Trophoblast cell (in vitro differentiated cells and primary cell): ENCODE measurements around the gene MAOB.

Experiments used
- DNase-seq, 2 donors: peaks; one replicate each; pipeline ENCODE4 v3.0.0-alpha.2; 2016
- H2AFZ ChIP-seq: 2 replicates; pipeline ENCODE4 v1.6.1; 2013; ENCODE audit warnings: low read length, moderate library complexity, mild to moderate bottlenecking; ENCODE audit not compliant: insufficient read depth, poor library complexity
- H2AK5ac ChIP-seq: 2 replicates; pipeline ENCODE4 v1.6.1; 2013; ENCODE audit warnings: mild to moderate bottlenecking, low read length
- H2BK120ac ChIP-seq: 2 replicates; pipeline ENCODE4 v1.6.1; 2013; ENCODE audit warnings: low read length, mild to moderate bottlenecking, moderate library complexity; ENCODE audit not compliant: insufficient read depth, poor library complexity
- H2BK12ac ChIP-seq: 2 replicates; pipeline ENCODE4 v1.6.1; 2013; ENCODE audit warnings: mild to moderate bottlenecking, low read length, moderate library complexity
- H2BK5ac ChIP-seq: 2 replicates; pipeline ENCODE4 v1.6.1; 2013; ENCODE audit warnings: low read length, low read depth, moderate library complexity, mild to moderate bottlenecking; ENCODE audit not compliant: poor library complexity
- H3K14ac ChIP-seq: 2 replicates; pipeline ENCODE4 v1.6.1; 2013; ENCODE audit warnings: mild to moderate bottlenecking, low read length
- H3K18ac ChIP-seq: 2 replicates; pipeline ENCODE4 v1.6.1; 2013; ENCODE audit warnings: mild to moderate bottlenecking, low read length
- H3K23ac ChIP-seq: 2 replicates; pipeline ENCODE4 v1.6.1; 2013; ENCODE audit warnings: low read length
- H3K27ac ChIP-seq: 2 replicates; pipeline ENCODE4 v1.5.1; 2013; ENCODE audit warnings: low read depth, mild to moderate bottlenecking, inconsistent platforms, low read length, moderate library complexity
- H3K27me3 ChIP-seq: 2 replicates; pipeline ENCODE4 v1.6.1; 2013; ENCODE audit warnings: inconsistent platforms, mild to moderate bottlenecking, low read length, moderate library complexity; ENCODE audit not compliant: insufficient read depth
- H3K36me3 ChIP-seq, 2 experiments: 1 replicate in 1 of 2; 2 replicates in 1 of 2; pipeline ENCODE4 v1.6.1; 2013; ENCODE audit warnings: low read length in 2 of 2, mild to moderate bottlenecking in 2 of 2, moderate library complexity in 1 of 2; ENCODE audit not compliant: insufficient read depth in 2 of 2, control insufficient read depth in 1 of 2
- H3K4ac ChIP-seq: 2 replicates; pipeline ENCODE4 v1.6.1; 2013; ENCODE audit warnings: low read depth, mild to moderate bottlenecking, low read length, moderate library complexity
- H3K4me1 ChIP-seq, 2 experiments: 1 replicate in 1 of 2; 2 replicates in 1 of 2; pipeline ENCODE4 v1.6.1; 2013; ENCODE audit warnings: low read length in 2 of 2, mild to moderate bottlenecking in 2 of 2, moderate library complexity in 1 of 2; ENCODE audit not compliant: insufficient read depth in 2 of 2, control insufficient read depth in 1 of 2
- H3K4me2 ChIP-seq: 2 replicates; pipeline ENCODE4 v1.6.1; 2013; ENCODE audit warnings: inconsistent platforms, mild to moderate bottlenecking, low read length, moderate library complexity
- H3K4me3 ChIP-seq: 2 replicates; pipeline ENCODE4 v1.5.1; 2013; ENCODE audit warnings: mild to moderate bottlenecking, low read depth, low read length, inconsistent platforms
- H3K79me1 ChIP-seq: one replicate; pipeline ENCODE4 v1.6.1; 2013; ENCODE audit warnings: low read length
- H3K79me2 ChIP-seq: 2 replicates; pipeline ENCODE4 v1.6.1; 2013; ENCODE audit warnings: low read length, mild to moderate bottlenecking; ENCODE audit not compliant: control insufficient read depth, insufficient read depth, poor library complexity
- H3K9ac ChIP-seq: 2 replicates; pipeline ENCODE4 v1.6.1; 2013; ENCODE audit warnings: mild to moderate bottlenecking, low read length
- H3K9me3 ChIP-seq: 2 replicates; pipeline ENCODE4 v1.6.1; 2013; ENCODE audit warnings: low read depth, mild to moderate bottlenecking, control low read depth, inconsistent platforms, low read length; ENCODE audit not compliant: insufficient read depth
- H4K12ac ChIP-seq: 2 replicates; pipeline ENCODE4 v1.6.1; 2013; ENCODE audit warnings: low read depth, mild to moderate bottlenecking, low read length, moderate library complexity
- H4K8ac ChIP-seq: 2 replicates; pipeline ENCODE4 v1.6.1; 2013; ENCODE audit warnings: low read depth, mild to moderate bottlenecking, low read length, moderate library complexity
- H4K91ac ChIP-seq: one replicate; pipeline ENCODE4 v1.6.1; 2013; ENCODE audit warnings: low read depth, mild to moderate bottlenecking, low read length, moderate library complexity
- WGBS: extraction: QIAGEN DNeasy Blood & Tissue Kit; methylation state at CpG from one replicate; pipeline ENCODE4 v1.1.7; 2013; ENCODE audit warnings: missing lambda C conversion rate; ENCODE audit not compliant: insufficient read length, insufficient coverage; ENCODE audit errors: extremely low coverage; 5-methylcytosine and 5-hydroxymethylcytosine counted together

MAOB gene

GRCh38 chrX:43861750-43862149 lies 20.5 kb downstream of the MAOB start:
- Histone ChIP-seq H4K8ac (no peak overlapping the region), H4K91ac (no peak overlapping the region), H2AK5ac (no peak overlapping the region), H2AFZ (no peak overlapping the region), H3K23ac (no peak overlapping the region), H3K14ac (no peak overlapping the region), H3K4me2 (no peak overlapping the region), H2BK120ac (no peak overlapping the region), H3K27ac (no peak overlapping the region), H3K18ac (no peak overlapping the region), H4K12ac (no peak overlapping the region), H2BK12ac (no peak overlapping the region), H3K4me1 (no peaks in the 10 kb centered on the region), H3K4me3 (no peak overlapping the region), H3K27me3 (no peaks in the 10 kb centered on the region), H2BK5ac (no peak overlapping the region), H3K36me3 (no peaks in the 10 kb centered on the region), H3K79me2 (no peaks in the 10 kb centered on the region), H3K4ac (no peak overlapping the region), H3K9me3 (no peaks in the 10 kb centered on the region), H3K9ac (no peak overlapping the region), H3K79me1 (no peaks in the 10 kb centered on the region)
- DNase-seq = no peak
- WGBS = no CpG with 5 or more reads among the region's 4 CpGs

DNA sequence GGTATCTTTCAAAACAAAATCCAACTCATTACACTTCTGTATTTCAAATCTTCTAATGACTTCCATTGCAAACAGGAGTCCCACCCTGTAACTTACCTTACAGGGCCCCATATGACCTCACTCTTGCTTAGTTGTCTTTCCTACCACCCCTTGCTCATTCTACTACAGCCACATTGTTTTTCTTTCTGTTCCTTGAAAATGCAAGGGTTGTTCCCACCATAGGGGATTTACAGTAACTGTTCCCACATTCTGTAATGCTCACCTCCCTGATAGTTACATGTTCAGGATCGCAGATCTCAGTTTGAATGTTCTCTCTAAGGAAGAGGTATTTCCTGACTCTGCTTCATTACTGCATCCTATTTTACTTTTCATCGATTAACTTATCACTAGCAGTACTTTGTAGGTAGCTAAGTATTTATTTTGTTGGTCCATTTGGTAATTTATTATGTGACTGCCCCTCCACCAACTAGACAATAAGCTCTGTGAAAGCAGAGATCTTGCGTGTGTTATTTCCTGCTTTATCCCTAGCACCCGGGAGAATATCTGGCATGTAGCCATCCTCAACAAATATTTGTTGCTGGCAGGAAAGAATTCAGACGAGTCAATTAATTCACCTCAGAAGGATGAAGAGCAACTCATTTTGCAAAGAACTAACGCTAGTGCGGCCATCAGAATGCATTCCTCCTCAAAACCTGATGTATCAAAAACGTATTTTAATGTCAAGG lies 21.4 kb downstream of the MAOB start:
- Histone ChIP-seq H3K36me3 (no peaks in the 10 kb centered on the region), H2BK12ac (no peak overlapping the region), H3K4me1 (no peaks in the 10 kb centered on the region), H2BK5ac (no peak overlapping the region), H2BK120ac (no peak overlapping the region), H3K79me2 (no peaks in the 10 kb centered on the region), H3K4me3 (no peak overlapping the region), H3K9me3 (no peaks in the 10 kb centered on the region), H4K91ac (no peak overlapping the region), H3K18ac (no peak overlapping the region), H3K27me3 (no peaks in the 10 kb centered on the region), H3K79me1 (no peaks in the 10 kb centered on the region), H2AFZ (no peak overlapping the region), H3K14ac (no peak overlapping the region), H2AK5ac (no peak overlapping the region), H3K27ac (no peak overlapping the region), H3K4me2 (no peak overlapping the region), H4K12ac (no peak overlapping the region), H3K9ac (no peak overlapping the region), H3K4ac (no peak overlapping the region), H3K23ac (no peak overlapping the region), H4K8ac (no peak overlapping the region)
- whole genome bisulfite sequencing = no CpG with 5 or more reads among the region's 8 CpGs
- DNase-seq = no peak

GRCh38 chrX:43853225-43853828 lies 28.9 kb downstream of the MAOB start:
- Histone ChIP-seq H3K27me3 (no peaks in the 10 kb centered on the region), H3K79me1 (no peaks in the 10 kb centered on the region), H4K8ac (no peak overlapping the region), H4K12ac (no peak overlapping the region), H3K79me2 (no peaks in the 10 kb centered on the region), H2AK5ac (no peak overlapping the region), H3K14ac (no peak overlapping the region), H2AFZ (no peak overlapping the region), H3K9ac (no peak overlapping the region), H3K4ac (no peak overlapping the region), H2BK12ac (no peak overlapping the region), H2BK5ac (no peak overlapping the region), H4K91ac (no peak overlapping the region), H3K23ac (no peak overlapping the region), H2BK120ac (no peak overlapping the region), H3K4me3 (no peak overlapping the region), H3K18ac (no peak overlapping the region), H3K9me3 (no peaks in the 10 kb centered on the region), H3K27ac (no peak overlapping the region), H3K4me1 (no peaks in the 10 kb centered on the region), H3K4me2 (no peak overlapping the region), H3K36me3 (no peaks in the 10 kb centered on the region)
- WGBS = no CpG with 5 or more reads among the region's 6 CpGs
- DNase-seq = no peak

DNA sequence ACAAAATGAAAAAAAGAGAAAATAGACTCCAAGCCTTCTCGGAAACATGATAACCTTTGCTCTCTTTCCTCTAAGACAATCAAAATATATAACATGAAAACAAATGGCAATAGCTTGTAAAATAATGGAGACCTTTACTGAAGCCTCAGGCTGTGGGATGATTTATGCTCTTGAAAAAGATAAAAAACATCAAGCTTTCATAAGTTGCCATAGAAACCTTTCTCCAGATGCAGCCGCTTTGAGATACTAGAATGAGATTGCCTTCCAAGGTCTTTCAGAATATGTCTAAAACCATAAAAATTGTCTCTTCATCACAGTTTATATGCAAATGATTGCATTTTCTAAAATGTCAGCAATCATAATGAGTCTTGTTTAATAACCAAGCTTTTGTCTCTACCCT lies 31.6 kb downstream of the MAOB start:
- Histone ChIP-seq H2AFZ (no peak overlapping the region), H3K27ac (no peak overlapping the region), H2BK5ac (no peak overlapping the region), H3K27me3 (no peaks in the 10 kb centered on the region), H4K8ac (no peak overlapping the region), H2AK5ac (no peak overlapping the region), H3K4me2 (no peak overlapping the region), H3K4ac (no peak overlapping the region), H3K18ac (no peak overlapping the region), H3K9ac (no peak overlapping the region), H3K79me2 (no peaks in the 10 kb centered on the region), H4K91ac (no peak overlapping the region), H4K12ac (no peak overlapping the region), H3K9me3 (no peaks in the 10 kb centered on the region), H3K4me3 (no peak overlapping the region), H3K14ac (no peak overlapping the region), H2BK120ac (no peak overlapping the region), H3K23ac (no peak overlapping the region), H3K4me1 (no peaks in the 10 kb centered on the region), H2BK12ac (no peak overlapping the region), H3K36me3 (no peaks in the 10 kb centered on the region), H3K79me1 (no peaks in the 10 kb centered on the region)
- no peak for DNase-seq
- WGBS = no CpG with 5 or more reads among the region's 2 CpGs
